CD14-positive monocyte (primary cell): ENCODE measurements around the gene KRT17. TPM values are rescaled to one million over a fixed set of nuclear protein-coding genes. Genes with fewer than 3 reads are reported as not detected.
"Not testable (repeated sequence)": the region's sequence is repeated elsewhere in the genome, so short reads cannot be mapped to it uniquely, and the experiment has no call there.

Experiments used
- DNase-seq, 3 donors: peaks; one replicate each; pipeline ENCODE4 v3.0.0-alpha.2; 2011 to 2022
- H2AFZ ChIP-seq: 2 replicates; pipeline ENCODE4 v1.6.0; 2012; ENCODE audit warnings: mild to moderate bottlenecking, low read depth, low read length, inconsistent platforms; ENCODE audit not compliant: insufficient read depth, poor library complexity, severe bottlenecking
- H3K27ac ChIP-seq, 2 donors: 1 replicate in 1 of 2; 2 replicates in 1 of 2; pipeline ENCODE4 v1.5.1; 2012 to 2013; ENCODE audit warnings: low read length in 2 of 2, control low read depth in 1 of 2, inconsistent platforms in 1 of 2, low read depth in 1 of 2, mild to moderate bottlenecking in 1 of 2
- H3K27me3 ChIP-seq, 2 donors: one replicate each; pipeline versions ENCODE4 v1.6.0 to v1.6.1; 2011 to 2013; ENCODE audit warnings: low read length in 2 of 2; ENCODE audit not compliant: control insufficient read depth in 2 of 2, insufficient read depth in 2 of 2
- H3K36me3 ChIP-seq, 2 donors: replicated peaks in 1 of 2; 1 replicate in 1 of 2; 2 replicates in 1 of 2; pipeline versions ENCODE4 v1.5.1 to v1.6.1; 2012 to 2013; ENCODE audit warnings: low read length in 2 of 2, control low read depth in 1 of 2, inconsistent platforms in 1 of 2, mild to moderate bottlenecking in 1 of 2; ENCODE audit not compliant: insufficient read depth in 2 of 2, control insufficient read depth in 1 of 2
- H3K4me1 ChIP-seq, 2 donors: 1 replicate in 1 of 2; 2 replicates in 1 of 2; pipeline versions ENCODE4 v1.5.1 to v1.6.1; 2012 to 2013; ENCODE audit warnings: low read length in 2 of 2, control low read depth in 1 of 2, inconsistent platforms in 1 of 2, mild to moderate bottlenecking in 1 of 2, moderate library complexity in 1 of 2; ENCODE audit not compliant: insufficient read depth in 2 of 2, control insufficient read depth in 1 of 2
- H3K4me2 ChIP-seq: replicated peaks from 2 replicates; pipeline ENCODE3; 2012; ENCODE audit warnings: low read length, moderate library complexity, mild to moderate bottlenecking; ENCODE audit not compliant: poor library complexity, severe bottlenecking; ENCODE audit errors: extremely low read depth
- H3K4me3 ChIP-seq, 3 experiments: fragments of 200-600 bp in 1 of 3; sonication (generic) in 1 of 3; replicated peaks in 1 of 3; 1 replicate in 2 of 3; 2 replicates in 1 of 3; pipeline ENCODE4 v1.5.1; 2011 to 2013; ENCODE audit warnings: low read length in 3 of 3, mild to moderate bottlenecking in 3 of 3, control low read depth in 2 of 3, low read depth in 2 of 3, inconsistent platforms in 1 of 3, moderate library complexity in 1 of 3
- H3K79me2 ChIP-seq: 2 replicates; pipeline ENCODE4 v1.6.0; 2012; ENCODE audit warnings: mild to moderate bottlenecking, control low read depth, inconsistent platforms, low read length, moderate library complexity; ENCODE audit not compliant: insufficient read depth
- H3K9ac ChIP-seq: 2 replicates; pipeline ENCODE4 v1.6.0; 2017; ENCODE audit warnings: low read length, mild to moderate bottlenecking; ENCODE audit not compliant: insufficient read depth, poor library complexity, severe bottlenecking
- H3K9me3 ChIP-seq, 2 donors: replicated peaks in 1 of 2; 1 replicate in 1 of 2; 2 replicates in 1 of 2; pipeline versions ENCODE4 v1.5.1 to v1.6.1; 2012 to 2013; ENCODE audit warnings: low read length in 2 of 2, control low read depth in 1 of 2; ENCODE audit not compliant: control insufficient read depth in 1 of 2, insufficient read depth in 1 of 2
- H4K20me1 ChIP-seq: 2 replicates; pipeline ENCODE4 v1.6.0; 2012; ENCODE audit warnings: mild to moderate bottlenecking, low read length, control low read depth, moderate library complexity; ENCODE audit not compliant: insufficient read depth
- H3K27ac Mint-ChIP-seq, 7 donors: one replicate each; pipeline ENCODE4 v1.8.0; 2020; ENCODE audit warnings: mild to moderate bottlenecking in 7 of 7, mixed read lengths in 7 of 7, moderate library complexity in 6 of 7, inconsistent platforms in 2 of 7
- H3K27me3 Mint-ChIP-seq, 3 donors: one replicate each; pipeline ENCODE4 v1.8.0; 2021 to 2022; ENCODE audit warnings: low read depth in 3 of 3, mild to moderate bottlenecking in 3 of 3, mixed read lengths in 3 of 3, moderate library complexity in 3 of 3, inconsistent platforms in 1 of 3
- H3K36me3 Mint-ChIP-seq, 2 donors: one replicate each; pipeline ENCODE4 v1.8.0; 2020; ENCODE audit warnings: mixed read lengths in 2 of 2, inconsistent platforms in 1 of 2, mild to moderate bottlenecking in 1 of 2
- H3K4me1 Mint-ChIP-seq: one replicate; pipeline ENCODE4 v1.8.0; 2020; ENCODE audit warnings: mild to moderate bottlenecking, mixed read lengths
- H3K4me3 Mint-ChIP-seq, 2 donors: one replicate each; pipeline ENCODE4 v1.8.0; 2020; ENCODE audit warnings: mild to moderate bottlenecking in 2 of 2, mixed read lengths in 2 of 2, moderate library complexity in 1 of 2
- H3K9me3 Mint-ChIP-seq, 7 donors: one replicate each; pipeline ENCODE4 v1.8.0; 2020 to 2022; ENCODE audit warnings: mixed read lengths in 7 of 7, mild to moderate bottlenecking in 6 of 7, moderate library complexity in 6 of 7, inconsistent platforms in 2 of 7
- CTCF ChIP-seq: fragments of 200-600 bp; IDR thresholded peaks from one replicate; pipeline ENCODE4 v1.8.0; 2022; ENCODE audit warnings: antibody characterized with exemption, mild to moderate bottlenecking
- WGBS: methylation state at CpG from one replicate; pipeline ENCODE4 v1.1.5; 2013; ENCODE audit warnings: missing lambda C conversion rate; ENCODE audit not compliant: insufficient coverage; 5-methylcytosine and 5-hydroxymethylcytosine counted together
- intact Hi-C, 2 donors: fragments of 100-400 bp; cut with micrococcal nuclease; formaldehyde crosslinking; loops; one replicate each; pipeline versions ENCODE4 v1.15.0 to v1.15.1; 2023
- polyA plus RNA-seq, 3 donors: library from polyadenylated mRNA; depleted of rRNA in 1 of 3; unstranded in 2 of 3; stranded (reverse) in 1 of 3; fragments of 300-500 nt in 2 of 3; fragments of >200 nt in 1 of 3; fragmentation: Illumina TruSeq in 2 of 3; gene quantifications; 1 replicate in 2 of 3; 2 replicates in 1 of 3; pipeline ENCODE4 v1.2.3, GENCODE V29; 2012 to 2021

KRT17 gene
- polyA plus RNA-seq, 3 donors = 0.49 TPM; not detected in 2

GRCh38 chr17:41628073-41628370, 3.6 kb upstream of the KRT17 start:
- not testable (repeated sequence) for H3K36me3 Mint-ChIP-seq
- WGBS = no CpG with 5 or more reads among the region's 1 CpG

GRCh38 chr17:41627316-41628072, 3.1 kb upstream of the KRT17 start:
- H2AFZ ChIP-seq = no peak overlapping the region
- H3K9me3 ChIP-seq = no peaks in the 10 kb centered on the region
- intact Hi-C loops = no loop called here
- Mint-ChIP-seq H3K4me1 (peaks cover 6% of the 10 kb centered on the region), H3K27me3 (peaks cover 0 to 10% (median 6%) of the 10 kb centered on the region in 3 donors), H3K36me3 (no peaks in the 10 kb centered on the region), H3K9me3 (peaks cover 0 to 1% (median 0%) of the 10 kb centered on the region in 7 donors), H3K27ac (no peak overlapping the region), H3K4me3 (no peak overlapping the region)
- H3K4me1 ChIP-seq = peaks cover 6% of the 10 kb centered on the region in 2 donors
- H3K9ac ChIP-seq = no peak overlapping the region
- H3K79me2 ChIP-seq = no peaks in the 10 kb centered on the region
- no peaks in the 10 kb centered on the region for H4K20me1 ChIP-seq
- no peak for TF ChIP-seq CTCF
- no peaks in the 10 kb centered on the region for H3K36me3 ChIP-seq
- H3K27me3 ChIP-seq = no peaks in the 10 kb centered on the region
- no peak overlapping the region for H3K4me3 ChIP-seq
- no peak for DNase-seq
- no peak overlapping the region for H3K4me2 ChIP-seq
- WGBS = 92% methylated on average over 21 of the region's 23 CpGs
- no peak overlapping the region for H3K27ac ChIP-seq

More at GRCh38 chr17:41628073-41628370, 3.6 kb upstream of the KRT17 start:
- intact Hi-C loops, H3K4me1 ChIP-seq, DNase-seq, H4K20me1 ChIP-seq, H3K79me2 ChIP-seq, H3K27ac Mint-ChIP-seq, H3K27me3 ChIP-seq, H3K27ac ChIP-seq, H3K4me2 ChIP-seq, H3K9me3 Mint-ChIP-seq, H2AFZ ChIP-seq, H3K9me3 ChIP-seq, H3K4me1 Mint-ChIP-seq, H3K4me3 ChIP-seq, H3K4me3 Mint-ChIP-seq, H3K9ac ChIP-seq, H3K36me3 ChIP-seq: not testable (repeated sequence)
- H3K27me3 Mint-ChIP-seq = peaks cover 0 to 10% (median 6%) of the 10 kb centered on the region in 3 donors

- H3K27me3 Mint-ChIP-seq = peaks cover 0 to 13% (median 6%) of the 10 kb centered on the region in 3 donors
- H3K4me1 ChIP-seq, H3K27me3 ChIP-seq, H3K79me2 ChIP-seq, H3K9me3 Mint-ChIP-seq, H3K9me3 ChIP-seq, DNase-seq, H3K27ac Mint-ChIP-seq, H3K4me3 ChIP-seq, H3K36me3 Mint-ChIP-seq, H4K20me1 ChIP-seq, intact Hi-C loops, H3K36me3 ChIP-seq, H3K4me2 ChIP-seq, H3K27ac ChIP-seq, H3K9ac ChIP-seq, H3K4me1 Mint-ChIP-seq, H3K4me3 Mint-ChIP-seq, H2AFZ ChIP-seq: not testable (repeated sequence)
- WGBS = 98% methylated on average over 4 of the region's 5 CpGs
Measured at GRCh38 chr17:41626914-41627295, 2.5 kb upstream of the KRT17 start.
